ENCODE results near the gene OSBPL9. TPM values are rescaled to one million over a fixed set of nuclear protein-coding genes. Genes with fewer than 3 reads are reported as not detected.
"Not testable (repeated sequence)": the region's sequence is repeated elsewhere in the genome, so short reads cannot be mapped to it uniquely, and the experiment has no call there.

Gene OSBPL9
- total RNA-seq, 2 experiments from 2014 or later = 52.5 to 55.9 TPM

DNA sequence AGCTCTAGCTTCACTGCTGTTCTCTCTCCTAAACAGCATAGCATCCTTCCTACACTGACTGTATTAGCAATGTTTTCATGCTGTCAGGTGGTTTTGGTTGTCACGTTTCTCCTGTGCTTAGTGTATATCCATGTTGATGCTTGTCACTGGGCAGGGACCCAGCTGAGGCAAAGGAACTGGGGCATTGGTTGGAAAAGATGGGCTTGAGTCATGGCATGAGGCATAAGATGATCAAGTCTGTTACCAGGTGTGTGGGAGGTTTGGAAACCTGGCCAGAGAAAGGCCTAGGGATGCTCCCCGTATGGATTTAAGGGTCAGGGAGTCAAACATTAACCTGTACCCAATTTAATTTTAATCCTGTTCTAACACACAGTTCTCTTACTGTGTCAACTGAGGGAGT is 69.6 kb downstream of the OSBPL9 start:
- Mint-ChIP-seq H3K27ac (no peak overlapping the region), H3K36me3 (no peaks in the 10 kb centered on the region), H3K27me3 (no peaks in the 10 kb centered on the region), H3K9me3 (no peaks in the 10 kb centered on the region), H3K4me3 (no peak overlapping the region), H3K4me1 (peaks cover 11% of the 10 kb centered on the region)
- DNase-seq = no peak

- Mint-ChIP-seq H3K4me1 (peaks cover 14% of the 10 kb centered on the region), H3K36me3 (no peaks in the 10 kb centered on the region), H3K4me3 (no peak overlapping the region), H3K9me3 (no peaks in the 10 kb centered on the region), H3K27ac (no peak overlapping the region), H3K27me3 (no peaks in the 10 kb centered on the region)
- DNase-seq = no peak
These were observed 72.2 kb downstream of the OSBPL9 start for GRCh38 chr1:51689075-51689440.

DNA sequence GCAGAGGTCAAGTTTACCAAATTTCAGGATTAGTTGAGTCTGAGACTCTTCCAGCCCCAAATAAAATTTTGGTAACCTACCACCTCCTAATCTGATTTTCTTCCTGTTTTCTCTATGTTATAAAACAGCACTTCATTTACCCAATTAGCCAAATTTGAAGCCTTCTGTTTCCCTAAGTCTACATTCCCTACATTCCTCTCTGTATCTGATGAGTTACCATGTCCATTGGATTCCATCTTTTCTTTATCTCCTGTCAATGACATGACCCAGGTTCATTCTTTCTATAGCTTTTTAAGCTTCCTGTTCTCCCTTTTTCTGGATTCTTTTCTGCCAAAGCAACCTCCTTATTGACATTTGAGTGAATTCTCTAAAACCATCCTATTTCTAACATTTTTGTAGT is 72.8 kb downstream of the OSBPL9 start:
- Mint-ChIP-seq H3K36me3 (no peaks in the 10 kb centered on the region), H3K4me1 (peaks cover 14% of the 10 kb centered on the region), H3K4me3 (no peak overlapping the region), H3K27me3 (no peaks in the 10 kb centered on the region), H3K27ac (no peak overlapping the region), H3K9me3 (no peaks in the 10 kb centered on the region)
- DNase-seq = no peak

DNA sequence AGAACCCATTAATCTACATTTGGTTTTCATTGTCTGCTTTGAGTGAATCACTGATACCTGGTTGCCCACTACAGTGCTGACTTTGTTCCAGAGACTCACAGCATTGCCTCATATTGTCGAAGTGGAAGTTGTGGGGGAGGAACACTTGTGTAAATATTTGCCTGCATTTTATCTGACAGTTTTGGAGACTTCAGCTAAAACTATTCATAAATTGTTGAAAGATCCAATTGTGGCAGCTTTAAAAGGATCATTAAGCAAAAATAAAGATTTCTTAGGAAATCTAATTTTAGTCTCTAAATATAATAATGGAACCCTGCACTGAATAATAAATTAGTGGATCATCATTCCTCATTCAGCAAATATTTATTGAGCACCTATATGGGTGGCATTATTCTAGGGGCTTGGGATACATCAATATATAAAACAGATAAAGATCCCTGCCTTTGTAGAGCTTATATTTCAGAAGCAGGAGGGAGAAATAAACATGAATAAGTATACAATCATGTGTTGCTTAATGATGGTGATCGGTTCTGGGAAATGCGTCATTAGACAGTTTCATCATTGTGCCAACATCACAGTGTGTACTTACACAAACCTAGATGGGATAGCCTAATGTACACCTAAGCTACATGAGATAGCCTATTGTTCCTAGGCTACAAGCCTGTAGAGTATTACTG is 73.5 kb downstream of the OSBPL9 start:
- no peak for DNase-seq
- no peaks in the 10 kb centered on the region for H3K36me3 Mint-ChIP-seq
- no peak overlapping the region for H3K4me3 Mint-ChIP-seq
- H3K9me3 Mint-ChIP-seq = no peaks in the 10 kb centered on the region
- H3K27me3 Mint-ChIP-seq = no peaks in the 10 kb centered on the region
- no peak overlapping the region for H3K27ac Mint-ChIP-seq
- H3K4me1 Mint-ChIP-seq = peaks cover 14% of the 10 kb centered on the region

DNA sequence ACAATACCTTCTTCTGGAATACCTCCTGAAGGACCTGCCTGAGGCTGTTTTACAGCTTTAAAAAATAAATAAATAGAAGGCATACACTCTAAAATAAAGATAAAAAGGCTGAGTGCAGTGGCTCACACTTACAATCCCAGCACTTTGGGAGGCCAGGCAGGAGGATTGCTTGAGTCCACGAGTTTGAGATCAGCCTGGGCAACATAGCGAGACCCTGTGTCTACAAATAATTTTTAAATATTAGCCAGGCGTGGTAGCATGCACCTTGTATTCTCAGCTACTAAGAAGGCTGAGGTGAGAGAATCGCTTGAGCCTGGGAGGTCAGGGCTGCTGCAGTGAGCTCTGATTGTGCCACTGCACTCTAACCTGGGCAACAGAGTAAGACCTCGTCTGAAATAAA is 75.0 kb downstream of the OSBPL9 start:
- Mint-ChIP-seq H3K4me1 (peaks cover 11% of the 10 kb centered on the region), H3K4me3 (no peak overlapping the region), H3K36me3 (no peaks in the 10 kb centered on the region), H3K27ac (no peak overlapping the region), H3K27me3 (no peaks in the 10 kb centered on the region), H3K9me3 (no peaks in the 10 kb centered on the region)
- no peak for DNase-seq

- no peaks in the 10 kb centered on the region for H3K36me3 Mint-ChIP-seq
- no peaks in the 10 kb centered on the region for H3K27me3 Mint-ChIP-seq
- H3K4me1 Mint-ChIP-seq = peaks cover 11% of the 10 kb centered on the region
- no peak overlapping the region for H3K4me3 Mint-ChIP-seq
- DNase-seq = no peak
- H3K9me3 Mint-ChIP-seq = no peaks in the 10 kb centered on the region
- no peak overlapping the region for H3K27ac Mint-ChIP-seq
These were observed 76.7 kb downstream of the OSBPL9 start for GRCh38 chr1:51693419-51694155.

DNA sequence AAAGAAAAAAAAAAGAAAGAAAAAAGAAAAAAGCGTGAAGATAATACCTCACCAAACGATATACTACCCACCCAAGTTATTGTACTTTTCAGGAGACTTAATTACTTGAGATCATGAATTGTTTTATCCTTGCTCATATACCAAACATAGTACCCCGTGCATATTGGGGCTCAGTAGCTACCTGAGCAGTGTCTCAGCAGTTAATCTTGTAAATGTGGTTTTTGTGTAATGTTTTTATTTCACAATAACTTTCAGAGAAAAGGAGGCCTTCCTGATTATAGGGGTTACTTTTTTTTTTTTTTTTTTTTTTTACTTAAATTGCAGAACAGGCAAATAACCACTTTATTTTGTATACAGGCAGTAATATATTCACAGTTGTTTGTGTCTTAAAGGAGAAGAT is 80.3 kb downstream of the OSBPL9 start:
- H3K9me3 Mint-ChIP-seq = no peaks in the 10 kb centered on the region

DNA sequence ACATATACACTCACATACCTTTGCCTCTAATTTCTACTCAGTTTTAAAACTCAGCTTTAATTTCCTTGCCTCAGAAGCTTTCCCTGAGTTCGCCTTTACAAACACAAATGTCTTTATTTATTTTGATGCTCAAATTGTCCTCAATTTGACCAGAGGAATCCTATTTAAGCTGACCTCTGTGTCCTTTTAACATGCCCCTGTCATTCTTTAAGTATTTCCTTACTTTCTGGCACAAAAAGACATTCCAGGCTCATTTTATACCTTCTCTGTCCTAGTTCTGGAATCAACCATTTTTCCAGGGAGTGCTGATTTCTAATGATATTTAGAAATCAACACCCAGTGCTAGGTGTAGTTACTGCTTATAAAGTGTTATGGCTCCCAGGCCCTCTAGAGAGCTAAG is 82.5 kb downstream of the OSBPL9 start:
- H3K36me3 Mint-ChIP-seq = peaks cover 4% of the 10 kb centered on the region
- no peak overlapping the region for H3K4me3 Mint-ChIP-seq
- H3K4me1 Mint-ChIP-seq = peaks cover 2% of the 10 kb centered on the region
- no peak overlapping the region for H3K27ac Mint-ChIP-seq
- H3K27me3 Mint-ChIP-seq = no peaks in the 10 kb centered on the region
- no peak for DNase-seq
- H3K9me3 Mint-ChIP-seq = no peaks in the 10 kb centered on the region

More for the DNA sequence above, 80.3 kb downstream of the OSBPL9 start:
- DNase-seq = no peak
- Mint-ChIP-seq H3K4me3 (no peak overlapping the region), H3K27me3 (no peaks in the 10 kb centered on the region), H3K4me1 (peaks cover 4% of the 10 kb centered on the region), H3K27ac (no peak overlapping the region), H3K36me3 (peaks cover 1% of the 10 kb centered on the region)

DNA sequence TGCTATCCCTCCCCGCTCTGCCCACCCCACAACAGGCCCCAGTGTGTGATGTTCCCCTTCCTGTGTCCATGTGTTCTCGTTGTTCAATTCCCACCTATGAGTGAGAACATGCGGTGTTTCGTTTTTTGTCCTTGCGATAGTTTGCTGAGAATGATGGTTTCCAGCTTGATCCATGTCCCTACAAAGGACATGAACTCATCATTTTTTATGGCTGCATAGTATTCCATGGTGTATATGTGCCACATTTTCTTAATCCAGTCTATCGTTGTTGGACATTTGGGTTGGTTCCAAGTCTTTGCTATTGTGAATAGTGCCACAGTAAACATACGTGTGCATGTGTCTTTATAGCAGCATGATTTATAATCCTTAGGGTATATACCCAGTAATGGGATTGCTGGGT is 84.9 kb downstream of the OSBPL9 start:
- not testable (repeated sequence) for H3K36me3 Mint-ChIP-seq, DNase-seq, H3K4me3 Mint-ChIP-seq, H3K4me1 Mint-ChIP-seq, H3K27me3 Mint-ChIP-seq, H3K9me3 Mint-ChIP-seq, H3K27ac Mint-ChIP-seq

DNA sequence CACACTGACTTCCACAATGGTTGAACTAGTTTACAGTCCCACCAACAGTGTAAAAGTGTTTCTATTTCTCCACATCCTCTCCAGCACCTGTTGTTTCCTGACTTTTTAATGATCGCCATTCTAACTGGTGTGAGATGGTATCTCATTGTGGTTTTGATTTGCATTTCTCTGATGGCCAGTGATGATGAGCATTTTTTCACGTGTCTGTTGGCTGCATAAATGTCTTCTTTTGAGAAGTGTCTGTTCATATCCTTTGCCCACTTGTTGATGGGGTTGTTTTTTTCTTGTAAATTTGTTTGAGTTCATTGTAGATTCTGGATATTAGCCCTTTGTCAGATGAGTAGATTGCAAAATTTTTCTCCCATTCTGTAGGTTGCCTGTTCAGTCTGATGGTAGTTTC is 85.3 kb downstream of the OSBPL9 start:
- DNase-seq, H3K9me3 Mint-ChIP-seq, H3K4me3 Mint-ChIP-seq, H3K36me3 Mint-ChIP-seq, H3K27me3 Mint-ChIP-seq, H3K27ac Mint-ChIP-seq, H3K4me1 Mint-ChIP-seq: not testable (repeated sequence)

DNA sequence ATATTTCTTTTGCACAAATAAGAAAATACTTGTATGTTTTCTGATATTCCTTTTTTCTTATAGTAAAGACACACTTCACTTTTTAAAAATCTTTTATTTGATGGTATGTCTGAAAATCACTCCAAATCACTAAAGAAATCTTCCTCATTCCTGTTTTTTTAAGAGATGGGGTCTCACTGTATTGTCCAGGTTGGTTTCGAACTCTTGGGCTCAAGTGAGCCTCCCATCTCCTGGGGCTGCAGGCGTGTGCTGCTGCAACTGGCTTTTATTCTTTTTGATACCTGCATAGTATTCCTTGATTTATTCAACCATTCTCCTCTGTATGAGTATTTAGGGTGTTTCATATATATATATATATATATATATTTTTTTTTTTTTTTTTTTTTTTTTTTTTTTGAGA is 88.1 kb downstream of the OSBPL9 start:
- Mint-ChIP-seq H3K4me3 (no peak overlapping the region), H3K27me3 (no peaks in the 10 kb centered on the region), H3K4me1 (no peaks in the 10 kb centered on the region), H3K9me3 (no peaks in the 10 kb centered on the region), H3K27ac (no peak overlapping the region), H3K36me3 (peaks cover 4% of the 10 kb centered on the region)
- no peak for DNase-seq

DNA sequence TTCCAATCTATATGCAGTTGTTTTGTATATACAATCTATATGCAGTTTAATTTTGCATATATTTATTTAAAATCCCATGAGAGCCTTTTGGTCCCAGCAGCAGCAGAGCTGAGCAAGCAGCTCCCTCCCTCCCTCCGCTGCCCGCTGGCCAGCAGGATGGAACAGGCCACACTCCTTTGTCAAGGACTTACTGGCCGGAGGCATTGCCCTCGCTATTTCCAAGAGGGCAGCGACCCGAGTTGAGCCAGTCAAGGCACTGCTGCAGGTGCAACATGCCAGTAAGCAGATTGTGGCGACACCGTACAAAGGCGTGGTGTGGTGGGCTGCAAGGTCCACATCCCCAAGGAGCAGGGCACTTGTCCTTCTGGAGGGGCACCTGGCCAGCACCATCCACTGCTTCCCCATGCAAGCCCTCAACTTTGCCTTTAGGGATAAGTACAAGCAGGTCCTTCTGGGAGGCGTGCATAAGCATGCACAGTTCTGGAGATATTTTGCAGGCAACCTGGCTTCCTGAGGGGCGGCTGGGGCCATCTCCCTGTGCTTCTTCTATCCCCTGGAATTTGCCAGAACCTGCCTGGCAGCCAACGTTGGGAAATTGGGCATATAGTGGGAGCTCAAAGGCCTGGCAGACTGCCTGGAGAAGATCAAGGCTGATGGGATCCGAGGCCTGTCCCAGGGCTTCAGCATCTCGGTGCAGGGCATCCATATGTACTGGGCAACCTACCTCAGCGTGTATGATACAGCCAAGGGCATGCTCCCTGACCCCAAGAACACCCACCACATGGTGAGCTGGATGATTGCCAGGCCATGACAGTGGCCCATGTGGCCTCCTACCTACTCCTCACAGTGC is 92.2 kb downstream of the OSBPL9 start:
- Mint-ChIP-seq H3K27ac (no peak overlapping the region), H3K27me3 (no peaks in the 10 kb centered on the region), H3K9me3 (no peaks in the 10 kb centered on the region), H3K36me3 (peaks cover 1% of the 10 kb centered on the region), H3K4me1 (no peaks in the 10 kb centered on the region), H3K4me3 (no peak overlapping the region)
- DNase-seq = no peak

GRCh38 chr1:51709951-51710350 is 93.1 kb downstream of the OSBPL9 start:
- Mint-ChIP-seq H3K9me3 (no peaks in the 10 kb centered on the region), H3K27me3 (no peaks in the 10 kb centered on the region), H3K36me3 (peaks cover 1% of the 10 kb centered on the region), H3K4me1 (peaks cover 4% of the 10 kb centered on the region), H3K27ac (no peak overlapping the region), H3K4me3 (no peak overlapping the region)
- no peak for DNase-seq

DNA sequence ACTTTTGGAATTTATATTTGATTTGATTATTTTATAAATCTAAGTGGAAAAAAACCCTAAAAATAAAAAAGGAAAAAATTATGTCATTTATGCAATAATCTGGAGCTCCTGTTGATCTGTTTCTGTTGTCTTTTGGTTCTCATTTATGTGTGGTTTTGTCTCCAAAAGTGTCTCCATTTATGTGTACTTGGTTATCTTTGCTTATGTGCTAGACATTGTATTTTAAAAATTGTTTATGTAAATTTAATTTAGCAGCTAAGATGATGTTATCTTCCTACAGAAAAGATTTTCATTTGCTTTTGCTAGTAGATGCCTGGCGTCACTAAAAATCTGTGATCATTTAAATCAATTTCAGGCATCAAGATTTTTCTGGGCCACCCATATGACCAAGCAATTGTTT is 95.7 kb downstream of the OSBPL9 start:
- no peak overlapping the region for H3K27ac Mint-ChIP-seq
- no peak overlapping the region for H3K4me3 Mint-ChIP-seq
- no peaks in the 10 kb centered on the region for H3K27me3 Mint-ChIP-seq
- peaks cover 9% of the 10 kb centered on the region for H3K4me1 Mint-ChIP-seq
- H3K36me3 Mint-ChIP-seq = peaks cover 12% of the 10 kb centered on the region
- no peak for DNase-seq
- H3K9me3 Mint-ChIP-seq = no peaks in the 10 kb centered on the region

DNA sequence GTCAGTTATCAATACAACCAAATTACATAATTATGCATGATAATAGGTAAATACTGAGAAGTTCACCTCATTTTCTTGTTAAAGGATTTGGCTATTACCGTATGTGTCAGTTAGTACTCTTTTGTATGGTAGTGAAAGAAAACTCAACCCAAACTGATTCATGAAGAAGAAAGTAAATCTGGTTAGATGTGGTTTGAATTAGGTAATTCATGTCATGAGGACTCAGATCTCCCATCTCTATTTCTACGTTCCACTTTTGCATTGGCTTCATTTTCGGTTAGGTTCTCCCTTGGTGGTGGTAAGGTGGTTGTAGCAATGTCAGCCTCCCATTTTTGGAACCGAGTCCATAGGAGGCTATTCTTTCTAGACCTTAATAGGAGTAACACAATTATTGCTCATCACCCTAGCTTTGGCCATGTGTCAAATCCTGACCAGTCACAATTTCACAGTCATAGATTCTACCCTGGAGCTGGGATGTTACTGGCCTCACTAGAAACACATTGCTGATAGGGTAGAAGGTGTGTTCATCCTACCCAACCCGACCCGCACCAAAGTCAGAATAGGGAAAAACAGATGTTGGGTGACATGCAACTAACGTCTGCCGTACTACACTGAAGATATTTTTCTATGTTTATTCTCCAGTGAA is 97.6 kb downstream of the OSBPL9 start:
- no peak for DNase-seq

More for the DNA sequence above, 97.6 kb downstream of the OSBPL9 start:
- Mint-ChIP-seq H3K27ac (no peak overlapping the region), H3K27me3 (no peaks in the 10 kb centered on the region), H3K4me1 (peaks cover 16% of the 10 kb centered on the region), H3K36me3 (peaks cover 23% of the 10 kb centered on the region), H3K9me3 (no peaks in the 10 kb centered on the region), H3K4me3 (no peak overlapping the region)
